NCI-H187 treated with DMSO at 0.1 percent for 48 hours (cell line): ENCODE measurements around the gene AOC2.

Experiments used
- DNase-seq: peaks from one replicate; lab custom pipeline; 2025; lab: John Stamatoyannopoulos, UW

The AOC2 gene, protein sequence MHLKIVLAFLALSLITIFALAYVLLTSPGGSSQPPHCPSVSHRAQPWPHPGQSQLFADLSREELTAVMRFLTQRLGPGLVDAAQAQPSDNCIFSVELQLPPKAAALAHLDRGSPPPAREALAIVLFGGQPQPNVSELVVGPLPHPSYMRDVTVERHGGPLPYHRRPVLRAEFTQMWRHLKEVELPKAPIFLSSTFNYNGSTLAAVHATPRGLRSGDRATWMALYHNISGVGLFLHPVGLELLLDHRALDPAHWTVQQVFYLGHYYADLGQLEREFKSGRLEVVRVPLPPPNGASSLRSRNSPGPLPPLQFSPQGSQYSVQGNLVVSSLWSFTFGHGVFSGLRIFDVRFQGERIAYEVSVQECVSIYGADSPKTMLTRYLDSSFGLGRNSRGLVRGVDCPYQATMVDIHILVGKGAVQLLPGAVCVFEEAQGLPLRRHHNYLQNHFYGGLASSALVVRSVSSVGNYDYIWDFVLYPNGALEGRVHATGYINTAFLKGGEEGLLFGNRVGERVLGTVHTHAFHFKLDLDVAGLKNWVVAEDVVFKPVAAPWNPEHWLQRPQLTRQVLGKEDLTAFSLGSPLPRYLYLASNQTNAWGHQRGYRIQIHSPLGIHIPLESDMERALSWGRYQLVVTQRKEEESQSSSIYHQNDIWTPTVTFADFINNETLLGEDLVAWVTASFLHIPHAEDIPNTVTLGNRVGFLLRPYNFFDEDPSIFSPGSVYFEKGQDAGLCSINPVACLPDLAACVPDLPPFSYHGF

DNA sequence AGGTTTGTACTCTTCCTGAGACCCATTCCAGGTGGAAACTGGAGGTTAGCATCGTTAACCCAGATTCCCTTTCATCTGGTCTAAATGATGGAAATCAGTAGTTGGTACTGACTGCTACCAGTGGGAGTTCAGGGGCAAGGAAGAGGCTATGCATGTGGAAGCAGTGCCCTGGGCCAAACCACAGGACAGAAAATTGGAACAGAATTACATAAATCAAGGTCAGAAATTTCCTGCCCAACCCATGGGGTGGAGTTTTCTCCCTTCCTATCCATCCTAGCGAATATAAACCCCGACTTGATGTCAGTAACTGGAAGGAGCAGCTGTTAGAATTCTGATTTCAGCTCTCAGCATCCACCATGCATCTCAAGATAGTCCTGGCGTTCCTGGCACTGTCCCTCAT is at the start of gene AOC2:
TSS of gene AOC2 (plus strand) at position 310 of the 400 bp plus-strand sequence. CDS start at position 357, 47 bp downstream.
- no peak for DNase-seq

GRCh38 chr17:42795061-42795460 is 49.3 kb upstream of the AOC2 start:
- DNase-seq = no peak

DNA sequence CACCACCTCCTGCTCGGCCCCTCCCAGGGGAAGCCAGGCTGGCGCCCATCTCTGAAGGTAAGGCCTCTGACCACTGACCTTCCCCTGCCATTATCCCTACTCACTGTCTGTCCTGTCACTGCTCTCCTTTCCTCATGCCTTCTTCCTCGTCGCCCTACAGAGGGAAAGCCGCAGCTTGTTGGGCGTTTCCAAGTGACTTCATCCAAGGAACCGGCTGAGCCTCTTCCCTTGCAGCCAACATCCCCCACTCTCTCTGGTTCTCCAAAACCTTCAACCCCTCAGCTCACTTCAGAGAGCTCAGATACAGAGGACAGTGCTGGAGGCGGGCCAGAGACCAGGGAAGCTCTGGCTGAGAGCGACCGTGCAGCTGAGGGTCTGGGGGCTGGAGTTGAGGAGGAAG is 48.9 kb upstream of the AOC2 start:
- DNase-seq = no peak

DNA sequence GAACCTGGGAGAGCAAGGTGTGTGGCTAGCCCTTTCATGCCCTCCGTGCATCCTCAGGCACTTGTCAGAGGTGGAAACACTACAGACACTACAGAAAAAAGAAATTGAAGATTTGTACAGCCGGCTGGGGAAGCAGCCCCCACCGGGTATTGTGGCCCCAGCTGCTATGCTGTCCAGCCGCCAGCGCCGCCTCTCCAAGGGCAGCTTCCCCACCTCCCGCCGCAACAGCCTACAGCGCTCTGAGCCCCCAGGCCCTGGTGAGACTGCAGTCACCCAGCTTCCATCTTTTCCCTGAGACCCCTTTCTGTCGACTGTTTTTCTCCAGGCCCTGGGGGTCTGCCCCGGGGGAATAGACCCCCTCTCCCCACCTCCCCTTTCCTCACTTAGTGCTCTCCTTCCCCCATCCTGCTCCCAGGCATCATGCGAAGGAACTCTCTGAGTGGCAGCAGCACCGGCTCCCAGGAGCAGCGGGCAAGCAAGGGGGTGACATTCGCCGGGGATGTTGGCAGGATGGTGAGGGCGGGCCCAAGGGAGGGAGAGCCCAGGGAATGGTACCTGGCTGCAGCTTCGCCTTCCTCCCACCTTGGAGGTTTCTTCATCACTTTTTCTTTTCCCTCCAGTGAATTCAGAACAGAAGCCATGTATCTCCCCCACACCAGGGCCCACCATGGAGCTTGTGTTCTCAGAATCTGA is 48.2 kb upstream of the AOC2 start:
- no peak for DNase-seq

GRCh38 chr17:42797067-42798007 is 47.0 kb upstream of the AOC2 start:
- no peak for DNase-seq

GRCh38 chr17:42798011-42798382 is 46.4 kb upstream of the AOC2 start:
- no peak for DNase-seq

GRCh38 chr17:42798383-42799380 is 45.7 kb upstream of the AOC2 start, which contains the start of the genes CNTD1 and COA3:
Gene CNTD1 (plus strand): TSS chr17:42798861. CDS start chr17:42799068, 207 bp downstream.
Gene COA3 (minus strand): TSS chr17:42798704. CDS start chr17:42798681, 23 bp downstream.
- DNase-seq = peak; percentile 24

DNA sequence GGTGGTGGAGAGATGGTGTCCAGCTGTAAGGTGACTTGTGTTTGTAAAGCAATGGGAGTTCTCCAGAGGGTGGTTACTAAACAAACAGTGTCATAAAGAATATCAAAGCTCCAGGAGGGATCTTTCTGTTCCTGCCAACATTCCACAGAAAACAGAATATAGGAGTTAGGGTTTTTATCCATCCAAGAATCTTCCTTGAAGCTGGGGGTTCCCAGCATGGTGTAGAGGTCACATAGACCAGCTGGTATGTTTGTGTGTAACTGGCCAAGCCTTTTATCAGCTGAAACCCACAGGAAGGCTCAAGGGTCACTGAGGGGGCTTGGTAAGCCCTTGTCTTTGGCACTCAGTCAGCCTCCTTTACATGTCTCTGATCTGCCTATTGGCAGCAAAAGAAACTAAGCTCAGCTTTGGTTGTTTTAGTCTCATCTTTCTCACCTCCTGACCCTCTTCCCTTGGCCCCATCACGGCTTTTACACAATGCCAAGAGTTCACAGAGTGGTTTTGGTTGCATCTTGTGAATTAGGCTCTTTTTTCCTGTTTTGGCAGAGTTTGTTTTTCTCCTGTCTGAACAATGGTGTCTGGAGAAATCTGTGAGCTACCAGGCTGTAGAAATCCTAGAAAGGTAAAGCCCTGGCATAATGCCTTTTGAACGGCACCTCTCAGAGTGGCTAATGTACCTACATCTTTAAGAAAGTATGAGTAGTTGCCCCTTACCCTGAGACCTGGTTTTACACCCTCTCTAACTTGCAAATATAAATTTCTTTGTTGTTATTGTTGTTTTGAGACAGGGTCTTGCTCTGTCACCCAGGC is 41.1 kb upstream of the AOC2 start:
- no peak for DNase-seq

DNA sequence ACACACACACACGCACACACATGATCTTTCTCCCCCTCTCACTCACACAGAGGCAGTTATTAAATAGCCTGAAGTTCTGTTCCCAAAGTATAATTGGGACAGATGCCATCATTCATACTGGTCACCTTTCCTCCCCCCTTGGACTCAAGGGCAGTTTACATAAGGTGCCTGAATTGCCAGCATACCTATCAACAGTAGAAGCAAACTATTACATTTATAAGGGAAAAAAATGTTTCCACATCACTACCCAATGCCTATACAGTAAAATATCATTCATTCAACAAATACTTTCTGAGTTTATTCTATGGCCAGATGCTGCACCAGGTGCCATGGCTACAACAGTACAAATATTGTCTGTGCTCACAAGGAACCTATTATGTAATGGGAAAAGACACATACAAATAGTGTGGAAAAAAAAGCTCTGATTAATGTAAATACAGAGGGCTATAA is 39.4 kb upstream of the AOC2 start:
- DNase-seq = no peak

DNA sequence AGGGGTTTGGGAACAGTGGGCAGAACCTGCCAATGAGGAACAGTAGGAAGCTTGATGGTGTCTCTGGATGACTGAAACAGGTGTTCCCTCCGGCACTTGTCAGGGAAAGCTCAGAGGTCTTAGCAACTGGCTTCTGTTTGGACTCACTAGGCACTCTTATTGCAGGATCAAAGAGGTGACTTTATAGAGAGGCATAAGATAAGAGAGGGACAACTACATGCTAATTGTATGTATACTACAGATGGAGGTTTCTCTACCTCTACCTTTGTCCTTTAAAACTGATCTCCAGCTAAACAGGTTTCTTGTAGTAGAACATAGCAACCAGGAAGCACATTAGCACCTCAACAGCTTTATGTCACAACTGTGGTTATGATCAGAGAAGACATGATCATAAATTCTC is 38.1 kb upstream of the AOC2 start:
- no peak for DNase-seq

- no peak for DNase-seq
Observed at GRCh38 chr17:42809250-42809649, 35.1 kb upstream of the AOC2 start.

- no peak for DNase-seq
Observed at GRCh38 chr17:42814633-42815399, 29.6 kb upstream of the AOC2 start.

- no peak for DNase-seq
Observed at GRCh38 chr17:42817866-42818265, 26.5 kb upstream of the AOC2 start.

GRCh38 chr17:42818379-42818778 is 26.0 kb upstream of the AOC2 start:
- no peak for DNase-seq

DNA sequence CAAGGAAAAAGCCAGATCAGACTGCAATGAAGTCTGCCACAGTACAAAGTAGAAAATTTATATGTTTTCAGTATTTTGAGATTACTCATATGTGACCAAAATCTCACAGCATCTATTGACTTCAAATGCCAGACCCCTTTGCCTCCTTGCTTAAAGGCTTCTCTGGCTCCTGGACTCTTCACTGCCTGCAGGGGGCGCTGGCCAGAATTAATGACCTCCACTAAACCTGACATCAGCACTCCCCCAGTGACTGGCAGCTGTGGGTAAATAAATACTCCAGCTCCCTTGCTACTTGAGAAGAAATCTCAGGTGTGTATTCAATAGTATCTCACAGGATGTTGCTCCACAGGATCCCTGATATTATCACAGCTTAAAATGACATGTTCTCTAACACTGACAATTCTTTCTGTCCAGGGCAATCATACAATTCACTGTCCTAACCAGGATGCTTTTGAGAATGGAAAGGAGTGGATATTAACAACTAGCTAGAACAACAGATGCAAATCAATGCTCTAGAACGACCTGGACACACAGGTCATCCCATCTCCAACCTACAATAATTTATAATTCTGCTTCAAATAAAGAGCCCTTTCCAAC is 24.3 kb upstream of the AOC2 start:
- no peak for DNase-seq

DNA sequence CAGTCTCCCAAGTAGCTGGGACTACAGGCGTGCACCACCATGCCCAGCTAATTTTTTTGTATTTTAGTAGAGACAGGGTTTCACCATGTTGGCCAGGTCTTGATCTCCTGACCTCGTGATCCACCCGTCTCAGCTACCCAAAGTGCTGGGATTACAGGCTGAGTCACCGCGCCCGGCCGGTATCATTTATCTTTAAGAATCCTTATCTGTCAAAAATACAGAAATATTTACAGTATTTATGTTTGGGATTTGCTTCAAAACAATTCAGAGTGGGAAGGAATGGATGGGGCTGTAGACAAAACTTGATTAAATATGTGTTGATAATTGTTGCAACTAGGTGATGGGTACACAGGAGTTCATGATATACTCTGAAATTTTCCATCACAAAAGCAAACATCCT is 23.2 kb upstream of the AOC2 start:
- DNase-seq = no peak

- DNase-seq = no peak
Observed at GRCh38 chr17:42827472-42827871, 16.9 kb upstream of the AOC2 start.

- no peak for DNase-seq
Observed at GRCh38 chr17:42830971-42831370, 13.4 kb upstream of the AOC2 start.
